IMR-90 (cell line): ENCODE measurements around the gene PCDHGB3. TPM values are rescaled to one million over a fixed set of nuclear protein-coding genes. Genes with fewer than 3 reads are reported as not detected.

Experiments used
- ATAC-seq: fragments of 200-7000 bp; cut with Tn5 transposase; 2 replicates; pipeline ENCODE4 v1.9.1; 2020; ENCODE audit warnings: low read depth, mild to moderate bottlenecking, moderate library complexity
- BruUV-seq: library from RNA; stranded (reverse); fragments of 400-500 nt; replicated peaks from 2 replicates; lab custom pipeline; 2021; lab: Mats Ljungman, UMichigan
- CTCF ChIA-PET: fragments of 300-600 bp; formaldehyde crosslinking; extraction: SDS; loops from one replicate; lab custom pipeline; 2021; ENCODE audit warnings: antibody characterized with exemption; lab: Yijun Ruan, JAX
- POLR2A ChIA-PET: fragments of 300-600 bp; sonication (Branson Sonifier 250); formaldehyde crosslinking; loops from one replicate; lab custom pipeline; 2022; ENCODE audit warnings: antibody characterized with exemption; ENCODE audit not compliant: unreplicated experiment; lab: Charles Lee
- DNase-seq: peaks from one replicate; pipeline ENCODE4 v3.0.0; 2013
- H2AFZ ChIP-seq: replicated peaks from 2 replicates; pipeline ENCODE3; 2013; ENCODE audit warnings: low read length, mild to moderate bottlenecking; ENCODE audit not compliant: poor library complexity
- H2AK5ac ChIP-seq: 2 replicates; pipeline ENCODE4 v1.6.1; 2013; ENCODE audit warnings: low read depth, low read length, inconsistent platforms
- H2AK9ac ChIP-seq: replicated peaks from 2 replicates; pipeline ENCODE3; 2013; ENCODE audit warnings: mild to moderate bottlenecking, low read depth, low read length, moderate library complexity; ENCODE audit not compliant: poor library complexity
- H2BK120ac ChIP-seq: 2 replicates; pipeline ENCODE4 v1.6.1; 2013; ENCODE audit warnings: low read depth, low read length, inconsistent platforms
- H2BK15ac ChIP-seq: 3 replicates; pipeline ENCODE4 v1.6.1; 2013; ENCODE audit warnings: low read depth, low read length, inconsistent platforms
- H2BK20ac ChIP-seq: 2 replicates; pipeline ENCODE4 v1.6.1; 2013; ENCODE audit warnings: low read depth, mild to moderate bottlenecking, inconsistent platforms, low read length, moderate library complexity
- H2BK5ac ChIP-seq: 2 replicates; pipeline ENCODE4 v1.6.1; 2013; ENCODE audit warnings: mild to moderate bottlenecking, low read depth, low read length, inconsistent platforms; ENCODE audit not compliant: poor library complexity, severe bottlenecking
- H3K14ac ChIP-seq: replicated peaks from 2 replicates; pipeline ENCODE4 v1.6.1; 2013; ENCODE audit warnings: low read depth, low read length, inconsistent platforms
- H3K18ac ChIP-seq: 2 replicates; pipeline ENCODE4 v1.6.1; 2013; ENCODE audit warnings: low read depth, low read length, control low read depth
- H3K23ac ChIP-seq: 2 replicates; pipeline ENCODE4 v1.6.1; 2013; ENCODE audit warnings: low read depth, low read length, inconsistent platforms
- H3K27ac ChIP-seq: 2 replicates; pipeline ENCODE4 v1.5.1; 2013; ENCODE audit warnings: mild to moderate bottlenecking, control low read depth, low read length; ENCODE audit not compliant: insufficient read depth
- H3K27me3 ChIP-seq: 2 replicates; pipeline ENCODE4 v1.6.1; 2013; ENCODE audit warnings: low read length; ENCODE audit not compliant: control insufficient read depth, insufficient read depth
- H3K36me3 ChIP-seq: 2 replicates; pipeline ENCODE4 v1.6.1; 2013; ENCODE audit warnings: low read length, mixed read lengths; ENCODE audit not compliant: control insufficient read depth, insufficient read depth
- H3K4ac ChIP-seq: 2 replicates; pipeline ENCODE4 v1.6.1; 2013; ENCODE audit warnings: low read depth, low read length, inconsistent platforms
- H3K4me1 ChIP-seq: 2 replicates; pipeline ENCODE4 v1.6.1; 2013; ENCODE audit warnings: low read length, mixed read lengths; ENCODE audit not compliant: control insufficient read depth, insufficient read depth
- H3K4me2 ChIP-seq: 2 replicates; pipeline ENCODE4 v1.6.1; 2013; ENCODE audit warnings: low read depth, mild to moderate bottlenecking, control low read depth, low read length, moderate library complexity
- H3K4me3 ChIP-seq: 2 replicates; pipeline ENCODE4 v1.5.1; 2013; ENCODE audit warnings: low read depth, mild to moderate bottlenecking, control low read depth, low read length, moderate library complexity; ENCODE audit not compliant: insufficient read depth
- H3K56ac ChIP-seq: 2 replicates; pipeline ENCODE4 v1.6.1; 2013; ENCODE audit warnings: low read length, inconsistent platforms; ENCODE audit not compliant: insufficient read depth; ENCODE audit errors: extremely low read depth
- H3K79me1 ChIP-seq, 2 experiments: 2 replicates each; pipeline ENCODE4 v1.6.1; 2013; ENCODE audit warnings: low read length in 2 of 2, inconsistent platforms in 1 of 2, low read depth in 1 of 2
- H3K9ac ChIP-seq: 2 replicates; pipeline ENCODE4 v1.6.1; 2013; ENCODE audit warnings: low read depth, low read length, control low read depth
- H3K9me1 ChIP-seq: 2 replicates; pipeline ENCODE4 v1.6.1; 2013; ENCODE audit warnings: low read length, inconsistent platforms; ENCODE audit not compliant: insufficient read depth
- H3K9me3 ChIP-seq: 2 replicates; pipeline ENCODE4 v1.6.1; 2013; ENCODE audit warnings: low read length; ENCODE audit not compliant: control insufficient read depth, insufficient read depth
- H4K20me1 ChIP-seq: 2 replicates; pipeline ENCODE4 v1.6.1; 2013; ENCODE audit warnings: low read length, inconsistent platforms; ENCODE audit not compliant: insufficient read depth
- H4K5ac ChIP-seq: 2 replicates; pipeline ENCODE4 v1.6.1; 2013; ENCODE audit warnings: mild to moderate bottlenecking, low read depth, low read length, control low read depth
- H4K8ac ChIP-seq, 2 experiments: 2 replicates each; pipeline ENCODE4 v1.6.1; 2013; ENCODE audit warnings: low read depth in 2 of 2, low read length in 2 of 2, control low read depth in 1 of 2, inconsistent platforms in 1 of 2
- H4K91ac ChIP-seq: 2 replicates; pipeline ENCODE4 v1.6.1; 2013; ENCODE audit warnings: low read depth, low read length, inconsistent platforms; ENCODE audit not compliant: insufficient read depth
- BHLHE40 ChIP-seq: fragments of 150-350 bp; IDR thresholded peaks from 2 replicates; pipeline ENCODE4 v1.6.1; 2016; ENCODE audit warnings: mild to moderate bottlenecking, low read depth, low read length
- MAFK ChIP-seq: IDR thresholded peaks from 2 replicates; pipeline ENCODE4 v1.6.1; 2012; ENCODE audit warnings: low read depth, low read length, improper control_type of control experiment
- MAZ ChIP-seq: IDR thresholded peaks from 2 replicates; pipeline ENCODE4 v1.6.1; 2012; ENCODE audit warnings: low read depth, mild to moderate bottlenecking, low read length, improper control_type of control experiment, moderate library complexity, borderline replicate concordance
- NFE2L2 ChIP-seq: fragments of 150-350 bp; IDR thresholded peaks from 2 replicates; pipeline ENCODE4 v1.6.1; 2016; ENCODE audit warnings: low read depth, mild to moderate bottlenecking, low read length
- POLR2A ChIP-seq: IDR thresholded peaks from 2 replicates; pipeline ENCODE4 v1.6.1; 2012; ENCODE audit warnings: mild to moderate bottlenecking, low read depth, low read length
- RAD21 ChIP-seq: IDR thresholded peaks from 2 replicates; pipeline ENCODE4 v1.6.1; 2012; ENCODE audit warnings: low read length, improper control_type of control experiment
- RCOR1 ChIP-seq: IDR thresholded peaks from 2 replicates; pipeline ENCODE4 v1.6.1; 2012; ENCODE audit warnings: mild to moderate bottlenecking, low read length, improper control_type of control experiment; ENCODE audit not compliant: insufficient replicate concordance
- RFX5 ChIP-seq: IDR thresholded peaks from 2 replicates; pipeline ENCODE4 v1.8.0; 2012; ENCODE audit warnings: low read depth, mild to moderate bottlenecking, low read length, moderate library complexity
- SMC3 ChIP-seq: fragments of 150-350 bp; IDR thresholded peaks from 2 replicates; pipeline ENCODE4 v1.6.1; 2016; ENCODE audit warnings: low read depth, mild to moderate bottlenecking, antibody characterized with exemption, low read length, moderate library complexity
- WGBS, 2 experiments: methylation state at CpG; one replicate each; pipeline versions ENCODE4 v1.1.5 to v1.1.7; 2013; ENCODE audit warnings: missing lambda C conversion rate in 2 of 2; ENCODE audit not compliant: insufficient read length in 1 of 2; ENCODE audit errors: extremely low coverage in 2 of 2; 5-methylcytosine and 5-hydroxymethylcytosine counted together
- dilution Hi-C: fragments of 300-500 bp; cut with HindIII; formaldehyde crosslinking; loops from one replicate; pipeline ENCODE4 v1.14.3; 2018; ENCODE audit warnings: low sequenced_read_pairs; ENCODE audit not compliant: unreplicated experiment
- in situ Hi-C: fragments of 300-500 bp; cut with MboI; formaldehyde crosslinking; loops from 3 replicates; pipeline ENCODE4 v1.14.3; 2019; ENCODE audit warnings: low sequenced_read_pairs, inconsistent platforms, mixed read lengths
- intact Hi-C: fragments of 100-400 bp; cut with micrococcal nuclease; formaldehyde crosslinking; loops from 2 replicates; pipeline ENCODE4 v1.10.0; 2022
- polyA plus RNA-seq, 3 experiments: library from polyadenylated mRNA; depleted of rRNA; stranded (reverse); fragments of >200 nt; gene quantifications; 2 replicates each; pipeline ENCODE4 v1.2.3, GENCODE V29; 2012; ENCODE audit warnings: low replicate concordance in 1 of 3
- total RNA-seq: library from RNA; depleted of rRNA; stranded (reverse); fragments of >200 nt; gene quantifications from 2 replicates; pipeline ENCODE4 v1.2.3, GENCODE V29; 2012
- TF ChIP-seq, protein P1 (sequence below): conservative IDR thresholded peaks from 2 replicates; pipeline ENCODE4 v1.5.1; 2012; ENCODE audit warnings: mild to moderate bottlenecking, low read depth, low read length, improper control_type of control experiment

PCDHGB3 gene
- total and polyA plus RNA-seq, 2 of the 4 experiments (the other 2 are of a cell fraction), result 3.4 to 5.9 TPM

DNA sequence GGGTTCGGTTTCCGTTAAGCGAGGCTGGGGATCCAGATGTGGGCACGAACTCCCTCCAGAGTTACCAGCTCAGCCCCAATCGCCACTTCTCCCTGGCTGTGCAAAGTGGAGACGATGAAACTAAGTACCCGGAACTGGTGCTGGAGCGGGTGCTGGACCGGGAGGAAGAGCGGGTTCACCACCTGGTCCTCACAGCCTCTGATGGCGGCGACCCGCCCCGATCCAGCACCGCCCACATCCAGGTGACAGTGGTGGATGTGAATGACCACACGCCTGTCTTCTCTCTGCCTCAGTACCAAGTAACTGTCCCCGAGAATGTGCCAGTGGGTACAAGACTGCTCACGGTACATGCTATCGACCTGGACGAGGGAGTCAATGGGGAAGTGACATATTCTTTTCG is 13.3 kb downstream of the PCDHGB3 start:
- H3K4me3 ChIP-seq, result peak overlapping the region; percentile 83
- peak overlapping the region; percentile 4 for H3K4me2 ChIP-seq
- H4K91ac ChIP-seq, result no peak overlapping the region
- WGBS, 2 experiments, result 24% methylated on average over 10 of the region's 21 CpGs; no CpG with 5 or more reads in 1 of the 2 experiments
- H4K5ac ChIP-seq, result no peak overlapping the region; the same call in 1 of the 2 replicates
- in situ Hi-C loops (no loop called here), intact Hi-C loops (no loop called here), dilution Hi-C loops (no loop called here)
- H2BK120ac ChIP-seq, result no peak overlapping the region
- no peak overlapping the region for H2BK15ac ChIP-seq
- H3K27ac ChIP-seq, result no peak overlapping the region
- H2AFZ ChIP-seq, result peak overlapping the region; percentile 81
- DNase-seq (no peak), ATAC-seq (no peak)
- H3K18ac ChIP-seq, result no peak overlapping the region
- H4K20me1 ChIP-seq, result no peaks in the 10 kb centered on the region
- H3K4me1 ChIP-seq, result no peaks in the 10 kb centered on the region; the same call in 1 of the 2 replicates
- H3K9me3 ChIP-seq, result peaks cover 30% of the 10 kb centered on the region
- H3K27me3 ChIP-seq, result no peaks in the 10 kb centered on the region
- H3K9ac ChIP-seq, result no peak overlapping the region
- POLR2A ChIA-PET, result no interaction called here
- BruUV-seq, result no TSS peak
- H3K23ac ChIP-seq, result no peak overlapping the region; the same call in 1 of the 2 replicates
- no peak overlapping the region for H2BK5ac ChIP-seq
- peak overlapping the region in 1 of 2 experiments; percentile 58; a peak in 1 of 4 replicates for H4K8ac ChIP-seq
- peak overlapping the region; percentile 72 for H2AK9ac ChIP-seq
- H3K36me3 ChIP-seq, result peaks cover 3% of the 10 kb centered on the region; the same call in 1 of the 2 replicates
- no peaks in the 10 kb centered on the region for H3K9me1 ChIP-seq
- H3K79me1 ChIP-seq, result peaks cover 2 to 7% of the 10 kb centered on the region in 2 experiments; a peak in 3 of 4 replicates
- H3K14ac ChIP-seq, result no peak overlapping the region; the same call in 1 of the 2 replicates
- H3K56ac ChIP-seq, result no peak overlapping the region
- H2BK20ac ChIP-seq, result no peak overlapping the region
- TF ChIP-seq NFE2L2 (no peak), RFX5 (no peak), POLR2A (no peak), MAZ (no peak), MAFK (no peak), SMC3 (no peak), BHLHE40 (no peak), RAD21 (no peak), RCOR1 (no peak)
- TF ChIP-seq, protein P1, sequence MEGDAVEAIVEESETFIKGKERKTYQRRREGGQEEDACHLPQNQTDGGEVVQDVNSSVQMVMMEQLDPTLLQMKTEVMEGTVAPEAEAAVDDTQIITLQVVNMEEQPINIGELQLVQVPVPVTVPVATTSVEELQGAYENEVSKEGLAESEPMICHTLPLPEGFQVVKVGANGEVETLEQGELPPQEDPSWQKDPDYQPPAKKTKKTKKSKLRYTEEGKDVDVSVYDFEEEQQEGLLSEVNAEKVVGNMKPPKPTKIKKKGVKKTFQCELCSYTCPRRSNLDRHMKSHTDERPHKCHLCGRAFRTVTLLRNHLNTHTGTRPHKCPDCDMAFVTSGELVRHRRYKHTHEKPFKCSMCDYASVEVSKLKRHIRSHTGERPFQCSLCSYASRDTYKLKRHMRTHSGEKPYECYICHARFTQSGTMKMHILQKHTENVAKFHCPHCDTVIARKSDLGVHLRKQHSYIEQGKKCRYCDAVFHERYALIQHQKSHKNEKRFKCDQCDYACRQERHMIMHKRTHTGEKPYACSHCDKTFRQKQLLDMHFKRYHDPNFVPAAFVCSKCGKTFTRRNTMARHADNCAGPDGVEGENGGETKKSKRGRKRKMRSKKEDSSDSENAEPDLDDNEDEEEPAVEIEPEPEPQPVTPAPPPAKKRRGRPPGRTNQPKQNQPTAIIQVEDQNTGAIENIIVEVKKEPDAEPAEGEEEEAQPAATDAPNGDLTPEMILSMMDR, result no peak
- no peak overlapping the region for H3K4ac ChIP-seq
- no peak overlapping the region for H2AK5ac ChIP-seq
- CTCF ChIA-PET, result no interaction called here
